OCI-LY7 (cell line): ENCODE measurements around the gene HARBI1. TPM values are rescaled to one million over a fixed set of nuclear protein-coding genes. Genes with fewer than 3 reads are reported as not detected.

Experiments used
- BruUV-seq: library from RNA; stranded (reverse); fragments of 400-500 nt; replicated peaks from 2 replicates; lab custom pipeline; 2021; lab: Mats Ljungman, UMichigan
- CTCF ChIA-PET: fragments of 300-600 bp; sonication (Branson Sonifier 250); formaldehyde crosslinking; loops from one replicate; lab custom pipeline; 2022; ENCODE audit warnings: antibody characterized with exemption; ENCODE audit not compliant: unreplicated experiment; lab: Charles Lee
- POLR2A ChIA-PET: fragments of 300-600 bp; sonication (Branson Sonifier 250); formaldehyde crosslinking; loops from one replicate; lab custom pipeline; 2022; ENCODE audit warnings: antibody characterized with exemption; lab: Charles Lee
- DNase-seq: peaks from one replicate; pipeline ENCODE4 v3.0.0-alpha.2; 2015; ENCODE audit warnings: low spot score
- H2AFZ ChIP-seq: fragments of 200-600 bp; sonication (generic), shearing (Covaris generic); 2 replicates; pipeline ENCODE4 v1.6.1; 2014; ENCODE audit warnings: mild to moderate bottlenecking, antibody characterized with exemption, low read length, moderate library complexity
- H3K27ac ChIP-seq: fragments of 200-600 bp; sonication (generic); 2 replicates; pipeline ENCODE4 v1.5.1; 2014; ENCODE audit warnings: mixed run types, low read depth, mild to moderate bottlenecking, moderate library complexity, low read length, inconsistent platforms; ENCODE audit not compliant: poor library complexity, severe bottlenecking
- H3K36me3 ChIP-seq: fragments of 200-600 bp; sonication (generic); 2 replicates; pipeline ENCODE4 v1.6.1; 2014; ENCODE audit warnings: mild to moderate bottlenecking, antibody characterized with exemption, low read length, moderate library complexity, mixed read lengths; ENCODE audit not compliant: insufficient read depth
- H3K4me1 ChIP-seq: fragments of 200-600 bp; sonication (generic); 2 replicates; pipeline ENCODE4 v1.5.1; 2014; ENCODE audit warnings: mild to moderate bottlenecking, low read length; ENCODE audit not compliant: insufficient read depth, poor library complexity, severe bottlenecking
- H3K4me2 ChIP-seq: fragments of 200-600 bp; sonication (generic); 2 replicates; pipeline ENCODE4 v1.6.1; 2014; ENCODE audit warnings: mild to moderate bottlenecking, low read length
- H3K4me3 ChIP-seq: fragments of 200-600 bp; sonication (generic); 2 replicates; pipeline ENCODE4 v1.5.1; 2014; ENCODE audit warnings: mild to moderate bottlenecking, low read depth, low read length; ENCODE audit not compliant: poor library complexity, severe bottlenecking
- H3K79me2 ChIP-seq: fragments of 200-600 bp; sonication (generic); 2 replicates; pipeline ENCODE4 v1.6.1; 2016; ENCODE audit warnings: low read depth, mild to moderate bottlenecking, low read length, moderate library complexity, mixed read lengths; ENCODE audit not compliant: insufficient read depth
- H3K9me2 ChIP-seq: fragments of 200-600 bp; sonication (generic); 2 replicates; pipeline ENCODE4 v1.6.1; 2016; ENCODE audit warnings: mild to moderate bottlenecking, low read length, mixed read lengths; ENCODE audit not compliant: insufficient read depth
- H3K9me3 ChIP-seq: fragments of 200-600 bp; sonication (generic); 2 replicates; pipeline ENCODE4 v1.6.1; 2014; ENCODE audit warnings: mild to moderate bottlenecking, mixed run types, low read length, mixed read lengths
- H4K20me1 ChIP-seq: fragments of 200-600 bp; sonication (generic); 2 replicates; pipeline ENCODE4 v1.6.1; 2014; ENCODE audit warnings: mild to moderate bottlenecking, antibody characterized with exemption, low read length, moderate library complexity, mixed read lengths; ENCODE audit not compliant: insufficient read depth
- CTCF ChIP-seq: fragments of 200-600 bp; sonication (generic); conservative IDR thresholded peaks from 2 replicates; pipeline ENCODE4 v1.5.1; 2014; ENCODE audit warnings: mild to moderate bottlenecking, antibody characterized with exemption, low read length, moderate library complexity, mixed read lengths
- EZH2phosphoT487 ChIP-seq: fragments of 200-600 bp; sonication (generic); IDR thresholded peaks from 2 replicates; pipeline ENCODE4 v1.6.1; 2018; ENCODE audit warnings: low read depth, borderline replicate concordance, mild to moderate bottlenecking, mixed run types, antibody characterized with exemption, low read length, moderate library complexity, mixed read lengths
- intact Hi-C: fragments of 100-400 bp; cut with micrococcal nuclease; formaldehyde crosslinking; loops from one replicate; pipeline ENCODE4 v1.10.0; 2022; ENCODE audit not compliant: unreplicated experiment
- total RNA-seq, 2 experiments: library from RNA; depleted of rRNA in 1 of 2; stranded (reverse); fragments of >200 nt in 1 of 2; shearing (Covaris generic) in 1 of 2; gene quantifications; 2 replicates each; pipeline ENCODE4 v1.2.3, GENCODE V29; 2014 to 2022

Gene HARBI1
- total RNA-seq, 2 experiments from 2014 or later = 4.8 to 8.4 TPM

- no TSS peak for BruUV-seq
- DNase-seq = no peak
- Histone ChIP-seq H3K79me2 (peaks cover 39% of the 10 kb centered on the region; the same call in 1 of the 2 replicates), H3K4me2 (no peak overlapping the region), H3K4me3 (no peak overlapping the region), H3K27ac (no peak overlapping the region), H3K36me3 (no peaks in the 10 kb centered on the region), H3K4me1 (peaks cover 9% of the 10 kb centered on the region), H2AFZ (no peak overlapping the region), H3K9me2 (no peaks in the 10 kb centered on the region), H4K20me1 (peaks cover 5% of the 10 kb centered on the region; the same call in 1 of the 2 replicates), H3K9me3 (no peaks in the 10 kb centered on the region)
- intact Hi-C loops = no loop called here
- no peak for TF ChIP-seq EZH2phosphoT487
- no peak for TF ChIP-seq CTCF
- CTCF ChIA-PET = no interaction called here
- POLR2A ChIA-PET = interaction anchor here (0.9 kb wide), 1 partner anchor 109 kb away, joined by 3 read pairs; no protein-coding TSS in a partner anchor
Observed at GRCh38 chr11:46555267-46556054, 61.6 kb downstream of the HARBI1 start.

- TF ChIP-seq CTCF = no peak
- TF ChIP-seq EZH2phosphoT487 = no peak
Observed at GRCh38 chr11:46554213-46555147, 62.5 kb downstream of the HARBI1 start.

More at GRCh38 chr11:46554213-46555147, 62.5 kb downstream of the HARBI1 start:
- Histone ChIP-seq H3K79me2 (peaks cover 34% of the 10 kb centered on the region; the same call in 1 of the 2 replicates), H4K20me1 (peaks cover 10% of the 10 kb centered on the region; the same call in 1 of the 2 replicates), H2AFZ (no peak overlapping the region), H3K4me3 (no peak overlapping the region), H3K4me1 (no peaks in the 10 kb centered on the region), H3K4me2 (no peak overlapping the region), H3K36me3 (no peaks in the 10 kb centered on the region), H3K27ac (no peak overlapping the region), H3K9me3 (no peaks in the 10 kb centered on the region), H3K9me2 (no peaks in the 10 kb centered on the region)
- CTCF ChIA-PET = no interaction called here
- no peak for DNase-seq
- POLR2A ChIA-PET = interaction anchor here (0.6 kb wide), 1 partner anchor 25 kb away, joined by 3 read pairs; no protein-coding TSS in a partner anchor
- intact Hi-C loops = no loop called here
- BruUV-seq = no TSS peak
